Fibroblast of skin of right biceps (primary cell): ENCODE results near the gene SNCA.

Experiments
- DNase-seq: peaks from one replicate; pipeline ENCODE4 v3.0.0-alpha.2; 2013

Gene SNCA

DNA sequence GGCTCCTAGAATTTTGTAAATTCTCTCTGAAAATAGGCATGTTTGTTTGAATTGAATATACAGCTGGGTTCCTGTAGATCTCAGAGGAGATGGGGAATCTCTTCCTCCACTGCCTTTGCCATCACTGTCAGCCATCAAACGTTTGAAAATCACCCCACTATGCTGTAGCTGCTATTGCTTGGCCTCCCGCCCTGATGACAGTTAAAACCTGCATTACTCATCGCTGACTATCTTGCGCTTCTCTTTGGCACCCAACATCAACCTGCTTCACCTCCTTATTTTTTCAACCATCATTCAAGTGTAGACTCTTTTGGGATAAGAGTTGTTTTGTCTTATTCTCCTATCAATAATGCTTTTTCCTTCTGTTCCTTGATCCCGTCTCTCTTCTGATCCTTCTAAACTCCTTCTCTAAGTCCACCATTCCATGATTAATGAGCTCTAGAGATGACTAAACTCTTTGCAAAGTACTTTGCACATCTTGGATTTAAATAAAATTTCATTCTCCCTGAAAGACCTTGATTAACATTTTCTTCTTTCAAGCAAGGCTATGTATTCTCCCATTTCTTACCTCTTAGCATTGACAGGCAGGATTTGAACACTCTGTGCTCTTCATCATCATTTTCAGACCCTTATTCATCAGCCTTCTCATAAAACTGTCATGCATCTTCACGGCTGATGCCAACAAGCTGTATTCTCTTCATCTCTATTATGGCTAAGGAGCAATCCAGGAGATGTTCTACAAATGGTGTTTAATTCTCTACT is 133.0 kb downstream of the SNCA start:
- DNase-seq: no peak

DNA sequence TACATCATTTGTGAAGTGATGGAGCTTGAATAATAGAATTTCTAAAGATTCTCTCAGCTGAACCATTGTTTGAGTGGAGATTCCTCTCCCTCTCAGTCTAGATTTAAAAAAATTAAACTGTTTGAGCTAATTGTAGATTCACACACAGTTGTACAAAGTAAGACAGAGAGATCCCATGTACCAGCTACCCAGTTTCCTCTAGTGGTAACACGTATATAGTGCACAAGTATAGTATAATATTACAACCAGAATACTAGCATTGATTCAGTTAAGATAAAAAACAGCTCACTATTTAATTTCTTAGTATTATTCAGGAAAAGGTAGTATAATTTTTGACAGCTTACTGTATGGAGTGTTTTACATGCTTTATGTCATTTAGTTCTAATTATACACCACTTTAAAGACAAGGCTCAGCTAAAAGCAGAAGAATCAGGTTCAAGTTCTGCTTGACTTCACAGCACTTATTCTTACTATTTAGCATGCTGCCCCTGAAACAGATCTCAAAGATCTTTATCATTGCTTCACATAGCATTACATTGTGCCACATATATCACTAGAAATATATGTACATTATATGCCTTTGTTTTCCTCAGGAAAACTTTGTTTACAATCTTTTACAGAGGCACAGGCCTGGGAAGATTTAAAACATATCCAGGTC is 136.1 kb downstream of the SNCA start:
- no peak for DNase-seq

DNA sequence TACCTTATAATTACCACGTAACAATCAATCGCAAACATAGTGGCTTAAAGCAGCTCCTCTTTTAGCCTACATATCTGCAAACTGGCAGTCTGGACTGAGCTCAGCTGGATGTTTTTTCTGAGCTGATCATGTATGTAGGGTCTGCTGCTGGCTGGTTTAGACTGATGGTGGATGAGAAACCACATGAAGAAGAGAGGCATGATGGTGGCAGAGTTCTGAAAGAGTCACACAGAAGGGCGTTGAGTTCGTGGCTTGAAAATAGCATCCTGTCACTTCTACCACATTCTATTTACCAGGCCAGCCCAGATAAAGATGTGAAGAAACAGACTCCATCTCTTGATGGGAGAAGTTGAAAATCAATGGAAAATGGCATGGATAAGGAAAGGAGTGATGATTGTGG is 151.3 kb downstream of the SNCA start:
- no peak for DNase-seq

DNA sequence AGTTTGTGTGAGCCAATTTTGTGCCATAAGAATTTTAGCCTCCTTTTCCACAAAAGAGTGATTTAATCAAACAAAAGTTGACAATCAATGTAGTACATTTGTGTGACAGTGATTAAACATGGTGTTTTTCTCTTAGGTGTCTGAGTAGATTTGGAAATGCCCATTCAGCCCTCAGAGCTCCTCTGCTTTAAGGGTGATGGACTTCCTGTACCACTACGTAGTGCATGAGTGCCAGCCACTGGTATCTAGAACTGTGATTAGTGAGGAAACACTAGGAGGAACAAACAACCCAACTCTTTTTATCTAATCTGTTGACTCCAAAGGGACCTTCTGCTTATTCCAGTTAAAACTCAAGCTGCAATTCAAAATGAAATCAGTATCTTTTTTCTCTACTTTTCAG is 151.7 kb downstream of the SNCA start:
- no peak for DNase-seq

DNA sequence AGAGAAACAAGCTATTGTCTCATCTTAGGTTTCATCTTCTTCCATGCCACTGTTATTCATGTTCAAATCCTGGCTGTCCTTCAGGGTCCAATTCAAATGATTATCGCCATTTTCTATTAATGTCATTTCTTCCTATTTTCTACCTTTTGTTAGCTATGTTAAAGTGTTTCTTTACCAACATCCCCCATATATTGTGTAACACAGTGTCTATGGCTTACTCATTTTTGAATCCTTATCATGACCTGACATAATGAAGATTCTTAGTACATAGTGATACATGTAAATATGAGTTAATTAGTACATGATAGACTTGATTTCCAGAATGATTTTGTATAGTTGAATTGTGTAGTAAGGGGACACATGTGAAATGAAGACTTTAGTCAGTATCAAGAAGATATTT is 152.4 kb downstream of the SNCA start:
- DNase-seq: no peak

DNA sequence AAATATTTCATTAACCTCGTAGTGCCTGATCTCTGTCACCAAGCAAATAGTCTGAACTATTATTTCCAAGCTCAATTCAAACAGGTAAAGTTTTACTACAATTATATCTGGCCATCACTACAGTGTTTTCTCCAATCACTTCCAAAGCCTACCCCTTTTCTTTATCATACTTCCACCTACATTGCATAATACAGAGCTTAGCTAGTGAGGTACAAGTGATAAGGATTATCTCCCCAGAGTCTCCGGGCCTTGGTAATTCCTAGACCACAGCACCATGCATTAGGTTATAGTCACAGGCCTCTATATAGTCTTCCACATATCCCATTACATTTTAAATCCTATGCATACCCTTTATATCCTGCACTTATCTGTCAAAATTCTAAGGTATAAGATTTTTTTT is 154.2 kb downstream of the SNCA start:
- DNase-seq: no peak

DNA sequence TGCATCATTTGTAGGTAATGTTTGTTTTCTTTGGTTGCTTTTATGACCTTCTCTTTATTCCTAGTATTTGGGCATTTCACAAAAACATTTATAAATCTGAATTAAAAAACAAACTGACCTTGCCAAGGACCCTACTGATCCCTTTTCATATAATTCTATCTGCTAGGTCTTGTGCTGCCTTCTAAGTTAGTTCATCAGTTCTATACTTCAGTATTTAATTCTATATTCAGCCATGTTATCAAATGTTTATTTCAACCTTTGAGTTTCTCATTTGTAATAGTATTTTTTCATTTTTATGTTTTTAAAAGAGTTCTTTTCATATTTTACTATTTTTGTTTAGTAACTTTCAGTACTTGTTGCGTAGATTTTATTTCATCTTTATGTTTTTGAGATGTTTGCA is 155.3 kb downstream of the SNCA start:
- no peak for DNase-seq

DNA sequence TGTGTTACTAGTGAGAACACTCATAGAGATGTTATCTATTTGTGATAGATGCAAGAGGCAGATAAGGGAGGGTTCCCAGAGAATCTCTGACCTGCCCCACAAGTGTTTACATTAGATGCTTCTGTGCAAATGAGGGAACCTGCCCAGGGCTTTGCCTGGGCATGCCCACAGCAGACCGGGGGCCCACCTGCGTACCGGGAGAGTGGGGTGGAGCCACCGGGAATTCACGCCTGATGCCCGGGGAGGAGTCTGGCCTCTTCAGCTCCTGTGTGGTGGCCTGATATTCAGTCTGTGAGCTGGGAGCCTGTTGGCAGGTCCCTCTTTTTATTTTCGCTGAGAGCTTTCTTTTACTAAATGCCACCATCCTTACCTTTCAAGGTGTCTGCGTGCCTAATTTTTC is 155.7 kb downstream of the SNCA start:
- no peak for DNase-seq

DNA sequence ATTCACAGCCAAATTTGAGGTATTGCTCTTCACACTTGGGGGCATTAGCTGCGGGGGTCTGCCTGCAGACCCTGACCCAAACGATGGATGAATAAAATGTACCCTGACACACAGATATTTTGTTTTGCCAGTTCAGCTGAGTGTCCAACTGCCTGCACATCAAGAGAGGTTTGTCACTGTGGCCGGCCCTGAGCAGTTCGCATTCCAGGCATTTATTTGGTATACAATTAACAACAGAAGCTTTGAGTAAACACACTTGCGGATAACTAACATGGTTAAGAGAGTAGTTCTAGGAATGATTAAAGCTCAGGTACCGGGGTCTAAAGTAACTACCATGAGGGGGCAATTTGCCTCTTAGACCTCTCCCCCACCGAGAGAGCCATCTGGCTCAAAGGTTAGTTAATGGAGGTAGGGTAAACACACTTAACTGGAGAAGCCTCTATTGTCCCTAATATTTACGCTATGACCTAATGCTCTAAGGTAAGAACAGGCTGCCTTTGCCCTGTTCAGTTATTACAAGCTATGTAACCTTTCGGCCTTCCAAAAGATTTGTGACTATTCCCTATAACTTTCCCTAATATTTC is 162.0 kb downstream of the SNCA start:
- DNase-seq: no peak
